ENCODE measurements around the gene VWA3A.
"Not testable (repeated sequence)": the region's sequence is repeated elsewhere in the genome, so short reads cannot be mapped to it uniquely, and the experiment has no call there.

The VWA3A gene

DNA sequence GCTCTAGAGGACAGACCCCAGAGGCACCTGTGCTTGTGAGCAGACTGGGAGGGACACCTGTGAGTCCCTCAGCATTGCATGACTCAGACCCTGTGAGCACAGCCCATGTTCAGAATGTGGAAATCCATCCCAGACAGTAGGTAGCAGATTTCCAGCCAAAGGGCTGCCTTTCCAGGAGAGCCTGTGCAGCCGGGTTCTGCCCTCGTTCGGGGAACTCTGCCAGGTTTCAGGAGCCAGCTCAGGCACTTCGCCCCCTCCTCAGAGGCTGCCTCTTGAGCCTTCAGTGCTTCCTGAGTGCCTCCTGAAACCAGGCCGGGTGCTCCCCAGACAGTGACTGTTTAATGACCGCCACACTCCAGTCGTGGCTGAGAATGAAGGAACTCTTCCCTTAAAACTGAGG lies 46.7 kb downstream of the VWA3A start:
- no peak for DNase-seq (ENCODE audit: low read depth)

- DNase-seq (ENCODE audit: low read depth) = no peak
Measured at GRCh38 chr16:22139732-22140131, 47.4 kb downstream of the VWA3A start.

- peak; percentile 36 for DNase-seq (ENCODE audit: low read depth)
Measured at GRCh38 chr16:22141767-22142166, 49.4 kb downstream of the VWA3A start.

GRCh38 chr16:22144520-22144919 lies 52.2 kb downstream of the VWA3A start:
- no peak for DNase-seq (ENCODE audit: low read depth)

GRCh38 chr16:22147853-22148252 lies 55.5 kb downstream of the VWA3A start:
- DNase-seq (ENCODE audit: low read depth) = no peak

- no peak for DNase-seq (ENCODE audit: low read depth)
Measured at GRCh38 chr16:22151246-22151998, 59.1 kb downstream of the VWA3A start.

GRCh38 chr16:22152316-22152715 lies 60.0 kb downstream of the VWA3A start:
- no peak for DNase-seq (ENCODE audit: low read depth)

DNA sequence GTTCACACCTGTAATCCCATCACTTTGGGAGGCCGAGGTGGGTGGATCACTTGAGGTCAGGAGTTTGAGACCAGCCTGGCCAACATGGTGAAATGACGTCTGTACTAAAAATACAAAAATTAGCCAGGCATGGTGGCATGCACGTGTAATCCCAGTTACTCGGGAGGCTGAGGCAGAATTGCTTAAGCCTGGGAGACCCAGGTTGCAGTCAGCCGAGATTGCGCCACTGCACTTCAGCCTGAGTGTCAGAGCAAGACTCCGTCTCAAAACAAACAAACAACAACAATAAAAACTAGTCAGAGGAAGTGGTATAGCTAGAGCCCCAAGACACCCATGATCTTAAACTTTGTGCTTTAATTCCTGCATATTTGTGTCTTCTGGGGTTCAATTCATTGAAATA lies 60.7 kb downstream of the VWA3A start:
- DNase-seq (ENCODE audit: low read depth) = not testable (repeated sequence)

- no peak for DNase-seq (ENCODE audit: low read depth)
Measured at GRCh38 chr16:22161401-22161800, 69.1 kb downstream of the VWA3A start.

- no peak for DNase-seq (ENCODE audit: low read depth)
Measured at GRCh38 chr16:22161999-22162655, 69.8 kb downstream of the VWA3A start, which contains the start of gene SDR42E2. SDR42E2 (plus strand) TSS chr16:22162506; CDS start chr16:22165583, 3,077 bp downstream.

- DNase-seq (ENCODE audit: low read depth) = no peak
Measured at GRCh38 chr16:22162656-22163009, 70.3 kb downstream of the VWA3A start.

GRCh38 chr16:22163806-22164205 lies 71.5 kb downstream of the VWA3A start:
- DNase-seq (ENCODE audit: low read depth) = no peak

DNA sequence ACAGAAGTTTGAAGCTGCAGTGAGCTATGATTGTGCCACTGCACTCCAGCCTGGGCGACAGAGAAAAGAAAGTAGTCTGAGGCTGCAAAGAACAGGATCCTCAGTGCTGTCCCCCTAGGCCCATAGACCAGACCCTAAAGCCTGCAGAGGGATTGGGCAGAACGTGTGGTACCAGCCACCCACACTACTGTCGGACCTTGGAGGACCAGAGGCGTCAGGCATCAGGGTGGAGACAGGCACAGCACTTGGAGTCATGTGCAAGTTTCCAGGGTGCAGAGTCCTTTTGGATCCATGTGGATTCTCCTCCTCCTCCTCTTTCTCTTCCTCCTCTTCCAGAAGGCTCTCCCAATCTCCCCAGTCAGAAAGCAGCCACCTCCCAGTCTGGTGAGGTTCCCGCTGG lies 72.1 kb downstream of the VWA3A start:
- no peak for DNase-seq (ENCODE audit: low read depth)

GRCh38 chr16:22165508-22166285 lies 73.4 kb downstream of the VWA3A start:
- no peak for DNase-seq (ENCODE audit: low read depth)

DNA sequence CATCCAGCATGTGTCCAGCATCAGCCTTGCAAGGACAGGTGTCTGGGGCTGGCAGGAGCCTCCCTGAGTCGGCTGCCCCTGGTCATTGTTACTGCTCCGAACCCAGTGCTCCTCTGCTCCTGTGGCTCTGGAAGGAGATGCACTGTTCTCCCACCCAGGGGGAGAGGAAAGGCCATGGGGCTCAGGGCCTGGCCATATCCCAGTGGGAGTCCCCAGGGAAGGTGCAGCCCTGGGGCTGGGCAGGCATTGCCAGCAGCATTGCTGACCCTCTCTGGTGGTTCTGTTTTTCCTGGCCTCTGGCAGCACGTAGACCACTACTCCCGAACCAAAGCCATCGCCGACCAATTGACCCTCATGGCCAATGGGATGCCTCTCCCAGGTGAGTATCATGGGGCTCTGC lies 79.6 kb downstream of the VWA3A start:
- DNase-seq (ENCODE audit: low read depth) = no peak

- not testable (repeated sequence) for DNase-seq (ENCODE audit: low read depth)
Measured at GRCh38 chr16:22172642-22173041, 80.3 kb downstream of the VWA3A start.

GRCh38 chr16:22174642-22175041 lies 82.3 kb downstream of the VWA3A start:
- no peak for DNase-seq (ENCODE audit: low read depth)

DNA sequence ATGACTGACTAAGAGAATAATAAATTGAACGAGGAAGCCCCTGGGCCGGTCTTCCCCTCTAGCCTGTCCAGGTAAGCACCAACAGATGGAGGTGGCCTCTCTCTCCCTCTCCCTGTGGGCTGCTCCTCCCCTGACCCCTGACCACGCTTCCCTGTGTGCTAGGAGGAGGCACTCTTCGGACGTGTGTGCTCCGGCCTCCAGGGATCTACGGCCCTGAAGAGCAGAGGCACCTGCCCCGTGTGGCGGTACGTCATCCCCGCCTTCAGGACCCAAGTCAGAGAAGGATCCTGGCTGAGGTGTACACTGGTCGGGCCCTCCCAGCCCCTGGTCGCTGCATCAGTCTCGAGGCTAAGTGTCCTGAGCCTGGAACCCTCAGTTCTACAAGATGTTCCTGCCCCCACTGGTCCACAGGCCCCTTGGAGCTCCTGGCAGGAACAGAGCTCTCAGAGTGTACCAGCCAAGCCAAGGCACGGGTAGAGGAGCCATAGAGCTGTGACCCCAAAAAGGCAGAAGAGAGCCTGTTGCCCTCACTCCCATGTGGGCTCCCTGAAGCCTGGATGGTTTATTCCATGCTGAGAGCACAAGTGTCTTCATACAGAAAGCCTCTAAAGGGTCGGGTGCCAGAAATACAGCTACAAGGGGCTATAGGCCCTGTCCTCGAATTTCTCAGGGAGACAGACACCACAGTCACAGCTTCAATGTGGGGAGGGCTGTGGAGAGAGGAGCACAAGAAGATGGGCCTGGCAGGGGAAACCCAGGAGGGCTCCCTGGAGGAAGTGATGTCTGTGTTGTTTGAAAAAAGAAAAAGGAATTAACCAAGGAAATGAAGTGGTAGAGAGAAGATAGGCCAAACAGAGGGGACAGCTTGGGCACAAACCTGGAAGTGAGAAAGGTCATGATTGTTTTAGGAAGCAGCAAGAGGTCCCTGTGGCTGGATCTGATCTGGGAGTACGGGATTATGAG lies 85.9 kb downstream of the VWA3A start:
- DNase-seq (ENCODE audit: low read depth) = no peak

- DNase-seq (ENCODE audit: low read depth) = no peak
Measured at GRCh38 chr16:22181426-22181825, 89.1 kb downstream of the VWA3A start.

DNA sequence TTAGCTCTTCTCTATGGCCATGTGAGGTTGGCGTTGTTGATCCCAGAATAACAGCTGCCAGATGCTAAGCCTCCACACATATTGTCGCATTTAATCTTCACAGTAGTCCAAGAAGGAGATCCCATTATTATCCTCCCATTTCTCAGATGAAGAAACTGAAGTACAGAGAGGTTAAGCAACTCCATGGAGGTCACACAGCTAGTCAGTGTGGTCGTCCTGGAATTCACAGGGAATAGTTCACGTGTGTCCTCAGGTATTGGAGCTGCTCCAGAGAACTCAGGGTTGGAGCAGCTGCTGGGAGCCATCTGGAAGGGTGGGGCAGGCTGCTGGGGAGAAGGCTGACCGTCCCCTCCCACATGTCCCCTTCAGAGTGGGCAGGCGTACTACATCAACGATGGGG lies 89.5 kb downstream of the VWA3A start:
- DNase-seq (ENCODE audit: low read depth) = no peak

GRCh38 chr16:22183335-22183734 lies 91.0 kb downstream of the VWA3A start:
- DNase-seq (ENCODE audit: low read depth) = no peak
